ENCODE measurements around the gene CELF4.

Gene CELF4

DNA sequence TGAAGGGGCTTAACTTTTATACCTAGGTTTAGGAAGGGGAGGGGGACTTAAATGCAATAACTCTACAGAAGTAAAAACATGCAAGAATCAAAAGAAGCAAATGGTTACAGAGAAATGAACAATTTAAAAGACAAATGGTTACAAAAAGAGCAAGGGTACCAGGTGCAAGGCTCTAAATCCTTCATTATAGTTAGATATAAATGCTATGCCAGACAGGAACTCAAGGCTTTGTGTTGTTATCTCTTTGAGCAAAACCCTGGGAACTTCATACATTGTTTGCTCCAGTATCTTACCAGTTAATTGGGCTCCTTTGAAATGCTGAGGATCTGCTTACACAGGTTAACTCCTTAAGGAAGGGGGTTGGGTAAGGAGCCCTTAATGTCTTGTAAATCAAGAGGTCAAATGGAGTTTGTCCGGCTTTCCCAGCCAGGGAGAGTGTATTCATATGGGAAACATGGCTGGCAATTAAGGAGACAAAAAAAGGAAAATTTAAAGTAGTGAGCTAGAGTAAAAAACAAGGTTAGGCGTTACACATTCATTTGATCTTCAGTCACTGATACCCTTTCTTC, 347.5 kb downstream of the CELF4 start:
- no peak for DNase-seq (ENCODE audit: low read depth)

DNA sequence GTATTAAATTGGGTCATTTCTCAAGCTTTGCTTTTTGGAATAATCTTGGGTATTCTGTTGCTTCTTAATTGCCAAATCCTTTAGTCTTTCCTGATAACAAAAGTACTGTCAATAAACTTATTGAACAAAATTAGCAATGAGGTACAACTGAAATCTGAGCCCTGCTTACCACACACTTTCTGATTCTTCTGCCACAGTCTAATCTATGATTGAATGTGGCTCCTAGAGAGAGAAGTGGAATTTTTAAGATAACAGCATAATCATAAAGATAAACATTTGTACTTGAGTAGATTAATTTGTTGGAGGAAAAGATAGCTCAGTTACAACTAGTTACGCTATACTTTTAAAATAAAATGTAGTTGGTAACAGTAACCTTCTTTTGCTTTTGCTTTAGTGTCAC, 354.8 kb downstream of the CELF4 start:
- DNase-seq (ENCODE audit: low read depth), result no peak

DNA sequence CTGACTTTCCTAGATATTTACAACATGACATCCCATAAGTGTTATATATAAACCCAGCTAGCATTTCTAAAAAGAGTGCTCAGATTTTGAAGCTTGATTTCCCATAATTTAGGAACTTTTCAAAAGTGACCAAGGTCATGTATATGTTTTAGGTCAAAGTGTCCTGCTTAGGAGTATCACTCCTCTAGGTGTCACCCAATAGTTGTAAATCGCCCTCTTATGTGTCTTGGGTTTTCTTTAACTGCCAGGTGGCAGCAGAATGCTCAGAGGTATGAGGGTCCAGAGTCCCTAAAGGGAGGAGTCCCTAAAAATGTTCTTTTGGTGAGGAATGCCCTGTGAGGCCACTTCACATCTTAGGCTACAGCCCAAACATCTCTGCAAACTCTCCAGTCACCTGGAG, 358.3 kb downstream of the CELF4 start:
- no peak for DNase-seq (ENCODE audit: low read depth)

DNA sequence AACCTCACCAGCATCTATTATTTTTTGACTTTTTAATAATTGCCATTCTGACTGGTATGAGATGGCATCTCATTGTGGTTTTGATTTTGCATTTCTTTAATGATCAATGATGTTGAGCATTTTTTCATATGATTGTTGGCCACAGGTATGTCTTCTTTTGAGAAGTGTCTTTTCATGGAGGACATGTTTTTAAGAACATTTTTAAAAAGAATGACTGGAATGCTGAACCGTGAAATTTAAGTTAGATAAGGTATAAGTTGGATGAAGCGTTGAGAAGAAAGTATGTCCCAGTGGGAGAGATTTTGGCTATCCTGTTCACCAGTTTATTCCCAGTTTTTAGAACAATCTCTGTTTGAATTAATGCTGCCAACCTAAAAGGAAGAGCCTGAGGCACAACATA, 365.9 kb downstream of the CELF4 start:
- DNase-seq (ENCODE audit: low read depth), result no peak
